ENCODE measurements around the gene VWA3B.

Gene VWA3B

GRCh38 chr2:98293931-98294687 lies 207.1 kb downstream of the VWA3B start:
- Histone ChIP-seq H3K9ac (ENCODE audit: low read depth, low read length, poor library complexity, severe bottlenecking) (no peak overlapping the region), H3K4me2 (ENCODE audit: low read depth, low read length, poor library complexity, severe bottlenecking) (no peak overlapping the region), H4K20me1 (ENCODE audit: insufficient read depth, low read length, poor library complexity, severe bottlenecking) (no peaks in the 10 kb centered on the region), H3K4me3 (ENCODE audit: low read length, poor library complexity, severe bottlenecking) (no peak overlapping the region), H3F3A (ENCODE audit: low read depth) (no peaks in the 10 kb centered on the region), H3K27me3 (ENCODE audit: insufficient read depth, low read length, poor library complexity, severe bottlenecking) (no peaks in the 10 kb centered on the region), H3K79me2 (ENCODE audit: insufficient read depth, low read length) (no peaks in the 10 kb centered on the region), H3K4me1 (ENCODE audit: insufficient read depth, low read length, poor library complexity, severe bottlenecking) (no peaks in the 10 kb centered on the region), H3K9me3 (ENCODE audit: insufficient read depth, low read depth, low read length) (no peaks in the 10 kb centered on the region; the same call in 1 of the 2 replicates), H3K36me3 (ENCODE audit: insufficient read depth, low read length) (no peaks in the 10 kb centered on the region), H2AFZ (ENCODE audit: low read length) (no peak overlapping the region), H3K9me2 (replicated peaks; ENCODE audit: low read depth, low read length) (no peaks in the 10 kb centered on the region)
- no peak for TF ChIP-seq EZH2phosphoT487 (IDR thresholded peaks at IDR 0.05; ENCODE audit: borderline replicate concordance)
- TF ChIP-seq, protein P1, sequence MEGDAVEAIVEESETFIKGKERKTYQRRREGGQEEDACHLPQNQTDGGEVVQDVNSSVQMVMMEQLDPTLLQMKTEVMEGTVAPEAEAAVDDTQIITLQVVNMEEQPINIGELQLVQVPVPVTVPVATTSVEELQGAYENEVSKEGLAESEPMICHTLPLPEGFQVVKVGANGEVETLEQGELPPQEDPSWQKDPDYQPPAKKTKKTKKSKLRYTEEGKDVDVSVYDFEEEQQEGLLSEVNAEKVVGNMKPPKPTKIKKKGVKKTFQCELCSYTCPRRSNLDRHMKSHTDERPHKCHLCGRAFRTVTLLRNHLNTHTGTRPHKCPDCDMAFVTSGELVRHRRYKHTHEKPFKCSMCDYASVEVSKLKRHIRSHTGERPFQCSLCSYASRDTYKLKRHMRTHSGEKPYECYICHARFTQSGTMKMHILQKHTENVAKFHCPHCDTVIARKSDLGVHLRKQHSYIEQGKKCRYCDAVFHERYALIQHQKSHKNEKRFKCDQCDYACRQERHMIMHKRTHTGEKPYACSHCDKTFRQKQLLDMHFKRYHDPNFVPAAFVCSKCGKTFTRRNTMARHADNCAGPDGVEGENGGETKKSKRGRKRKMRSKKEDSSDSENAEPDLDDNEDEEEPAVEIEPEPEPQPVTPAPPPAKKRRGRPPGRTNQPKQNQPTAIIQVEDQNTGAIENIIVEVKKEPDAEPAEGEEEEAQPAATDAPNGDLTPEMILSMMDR (conservative IDR thresholded peaks at IDR 0.05; ENCODE audit: low read length), result no peak

GRCh38 chr2:98294711-98295110 lies 207.7 kb downstream of the VWA3B start:
- Histone ChIP-seq H3K9ac (ENCODE audit: low read depth, low read length, poor library complexity, severe bottlenecking) (no peak overlapping the region), H3K79me2 (ENCODE audit: insufficient read depth, low read length) (no peaks in the 10 kb centered on the region), H3K36me3 (ENCODE audit: insufficient read depth, low read length) (no peaks in the 10 kb centered on the region), H3K4me1 (ENCODE audit: insufficient read depth, low read length, poor library complexity, severe bottlenecking) (no peaks in the 10 kb centered on the region), H4K20me1 (ENCODE audit: insufficient read depth, low read length, poor library complexity, severe bottlenecking) (no peaks in the 10 kb centered on the region), H3K4me3 (ENCODE audit: low read length, poor library complexity, severe bottlenecking) (no peak overlapping the region), H3K9me3 (ENCODE audit: insufficient read depth, low read depth, low read length) (no peaks in the 10 kb centered on the region; the same call in 1 of the 2 replicates), H3K4me2 (ENCODE audit: low read depth, low read length, poor library complexity, severe bottlenecking) (no peak overlapping the region), H3K27me3 (ENCODE audit: insufficient read depth, low read length, poor library complexity, severe bottlenecking) (no peaks in the 10 kb centered on the region), H2AFZ (ENCODE audit: low read length) (no peak overlapping the region), H3K9me2 (replicated peaks; ENCODE audit: low read depth, low read length) (no peaks in the 10 kb centered on the region), H3F3A (ENCODE audit: low read depth) (no peaks in the 10 kb centered on the region)
- no peak for TF ChIP-seq EZH2phosphoT487 (IDR thresholded peaks at IDR 0.05; ENCODE audit: borderline replicate concordance)
- TF ChIP-seq, protein P1 (conservative IDR thresholded peaks at IDR 0.05; ENCODE audit: low read length), result no peak

DNA sequence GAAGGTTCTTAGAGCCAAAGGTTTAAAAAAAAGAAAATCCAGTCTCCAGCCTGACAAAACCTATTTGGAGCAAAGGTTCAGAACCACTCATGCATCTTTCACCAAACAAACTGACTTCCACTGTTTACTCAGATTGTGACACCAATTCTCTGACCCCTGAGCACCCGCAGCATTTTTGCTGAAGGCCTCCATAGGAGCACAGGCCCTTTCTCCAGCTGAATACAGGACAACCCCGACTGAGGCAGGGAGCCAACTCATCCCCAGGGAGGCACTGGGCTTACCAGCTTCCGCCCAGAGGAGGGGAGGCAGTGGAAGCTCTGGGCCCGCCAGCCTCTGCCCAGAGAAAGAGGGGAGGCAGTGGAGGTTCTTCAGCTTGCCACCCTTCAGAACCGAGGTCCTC lies 208.3 kb downstream of the VWA3B start:
- Histone ChIP-seq H3K9me3 (ENCODE audit: insufficient read depth, low read depth, low read length) (no peaks in the 10 kb centered on the region; the same call in 1 of the 2 replicates), H3K4me1 (ENCODE audit: insufficient read depth, low read length, poor library complexity, severe bottlenecking) (no peaks in the 10 kb centered on the region), H3K4me2 (ENCODE audit: low read depth, low read length, poor library complexity, severe bottlenecking) (no peak overlapping the region), H3K27me3 (ENCODE audit: insufficient read depth, low read length, poor library complexity, severe bottlenecking) (no peaks in the 10 kb centered on the region), H4K20me1 (ENCODE audit: insufficient read depth, low read length, poor library complexity, severe bottlenecking) (no peaks in the 10 kb centered on the region), H3K4me3 (ENCODE audit: low read length, poor library complexity, severe bottlenecking) (no peak overlapping the region), H3K79me2 (ENCODE audit: insufficient read depth, low read length) (no peaks in the 10 kb centered on the region), H3F3A (ENCODE audit: low read depth) (no peaks in the 10 kb centered on the region), H3K36me3 (ENCODE audit: insufficient read depth, low read length) (no peaks in the 10 kb centered on the region), H3K9me2 (replicated peaks; ENCODE audit: low read depth, low read length) (no peaks in the 10 kb centered on the region), H3K9ac (ENCODE audit: low read depth, low read length, poor library complexity, severe bottlenecking) (no peak overlapping the region), H2AFZ (ENCODE audit: low read length) (no peak overlapping the region)
- TF ChIP-seq EZH2phosphoT487 (IDR thresholded peaks at IDR 0.05; ENCODE audit: borderline replicate concordance), result no peak
- TF ChIP-seq, protein P1 (conservative IDR thresholded peaks at IDR 0.05; ENCODE audit: low read length), result no peak
